GM21447 (cell line): ENCODE data around the gene NR5A2.
"Not testable (repeated sequence)": the region's sequence is repeated elsewhere in the genome, so short reads cannot be mapped to it uniquely, and the experiment has no call there.

ENCODE experiments used
- ATAC-seq: cut with Tn5 transposase; IDR thresholded peaks from one replicate; pipeline ENCODE4 v1.9.1; 2021; ENCODE audit not compliant: unreplicated experiment

The NR5A2 gene

DNA sequence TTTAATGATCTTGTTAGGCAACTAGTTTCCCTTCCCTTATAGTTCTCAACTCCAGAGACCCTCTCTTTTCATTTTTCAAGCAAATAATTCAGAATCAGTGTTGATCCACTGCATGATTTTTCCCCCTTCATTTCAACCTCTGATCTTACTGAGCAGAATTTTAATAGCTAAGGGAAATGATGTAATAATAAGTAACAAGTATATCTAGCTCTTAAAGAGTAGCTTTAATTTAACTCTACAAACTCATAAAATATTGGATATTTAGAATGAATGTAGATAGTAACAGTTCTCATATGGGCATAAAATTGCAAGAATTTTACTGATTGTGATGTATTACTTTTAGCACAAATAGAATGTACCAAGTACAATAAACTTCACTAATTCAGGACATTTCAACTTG, 130.2 kb downstream of the NR5A2 start:
- ATAC-seq, result no peak

- no peak for ATAC-seq
These were observed 134.3 kb downstream of the NR5A2 start for GRCh38 chr1:200161801-200162200.

DNA sequence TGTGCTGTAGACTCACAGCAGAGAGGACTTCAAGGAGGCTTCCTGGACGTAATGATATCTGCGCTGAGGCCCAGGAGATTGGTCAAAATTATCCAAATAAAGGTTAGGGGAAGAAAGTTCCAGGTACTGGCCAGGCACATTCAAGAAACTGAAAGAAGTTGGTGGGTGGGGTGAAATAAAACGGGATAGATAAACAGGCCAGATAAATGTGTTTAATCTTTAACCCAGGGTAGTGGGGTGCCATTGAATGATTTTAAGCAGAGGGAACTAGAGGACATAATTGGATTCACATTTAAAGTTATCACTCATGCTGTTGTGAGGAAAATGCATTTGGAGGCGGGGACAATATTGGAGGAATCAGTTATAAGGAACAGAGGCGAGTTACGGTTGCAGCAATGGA, 134.7 kb downstream of the NR5A2 start:
- no peak for ATAC-seq

GRCh38 chr1:200162877-200163276, 135.4 kb downstream of the NR5A2 start:
- ATAC-seq, result no peak

DNA sequence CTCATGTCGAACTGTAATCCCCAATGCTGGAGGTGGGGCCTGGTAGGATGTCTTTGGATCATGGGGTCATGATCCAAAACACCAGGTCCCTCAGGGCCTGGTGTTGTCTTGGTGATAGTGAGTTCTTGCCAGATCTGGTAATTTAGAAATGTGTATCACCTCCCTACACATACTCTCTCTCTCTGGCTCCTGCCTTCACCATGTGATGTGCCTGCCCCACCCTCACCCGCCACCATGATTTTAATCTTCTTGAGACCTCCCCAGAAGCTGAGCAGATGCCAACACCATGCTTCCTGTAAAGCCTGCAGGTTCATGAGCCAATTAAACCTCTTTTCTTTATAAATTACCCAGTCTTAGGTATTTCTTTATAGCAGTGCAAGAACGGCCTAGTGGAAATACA, 136.4 kb downstream of the NR5A2 start:
- ATAC-seq, result no peak

DNA sequence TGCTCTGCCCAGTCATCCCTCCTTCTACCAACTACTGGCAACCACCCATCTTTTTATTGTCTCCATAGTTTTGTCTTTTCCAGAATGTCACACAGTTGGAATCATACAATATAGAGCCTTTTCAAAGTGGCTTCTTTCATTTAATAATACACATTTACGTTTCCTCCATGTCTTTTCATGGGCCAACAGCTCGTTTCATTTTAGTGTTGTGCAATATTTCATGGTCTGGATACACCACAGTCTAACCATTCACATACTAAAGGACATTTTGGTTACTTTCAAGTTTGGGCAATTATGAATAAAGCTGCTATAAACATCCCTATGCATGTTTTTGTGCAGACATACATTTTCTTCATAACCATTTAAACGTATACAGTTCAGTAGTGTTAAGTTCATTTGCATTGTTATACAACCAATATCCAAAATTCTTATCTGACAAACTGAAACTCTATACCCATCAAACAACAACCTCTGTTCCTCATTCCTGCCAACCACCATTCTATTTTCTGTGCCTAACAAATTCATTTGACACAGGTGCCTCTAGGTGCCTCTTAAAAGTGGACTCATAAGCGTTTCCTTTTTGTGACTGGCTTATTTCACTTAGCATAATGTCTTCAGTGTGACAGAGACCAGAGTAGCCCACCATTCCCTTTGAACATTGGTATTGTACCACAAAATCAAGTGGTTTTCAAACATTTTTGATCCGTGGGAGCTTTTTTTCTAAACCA, 138.1 kb downstream of the NR5A2 start:
- no peak for ATAC-seq

DNA sequence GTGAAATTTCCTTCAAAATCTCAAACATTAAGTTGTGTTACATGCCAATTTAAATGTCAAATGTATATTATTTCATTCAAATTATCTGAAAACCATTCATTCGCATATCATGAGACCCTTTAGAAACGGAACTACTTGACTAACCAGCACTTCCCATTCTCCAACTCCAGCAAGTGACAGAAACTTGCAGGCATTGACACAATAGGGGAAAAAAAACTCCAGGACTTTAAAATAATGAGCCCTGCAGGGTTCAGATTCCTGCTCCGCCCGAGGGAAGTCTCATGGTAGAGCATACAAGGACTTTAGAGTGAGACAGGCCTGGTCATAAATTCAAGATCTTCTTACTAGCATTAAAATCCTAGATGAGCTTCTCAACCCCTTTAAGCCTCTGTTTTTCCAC, 138.9 kb downstream of the NR5A2 start:
- ATAC-seq, result no peak

- ATAC-seq, result no peak
These were observed 141.4 kb downstream of the NR5A2 start for GRCh38 chr1:200168926-200169325.

DNA sequence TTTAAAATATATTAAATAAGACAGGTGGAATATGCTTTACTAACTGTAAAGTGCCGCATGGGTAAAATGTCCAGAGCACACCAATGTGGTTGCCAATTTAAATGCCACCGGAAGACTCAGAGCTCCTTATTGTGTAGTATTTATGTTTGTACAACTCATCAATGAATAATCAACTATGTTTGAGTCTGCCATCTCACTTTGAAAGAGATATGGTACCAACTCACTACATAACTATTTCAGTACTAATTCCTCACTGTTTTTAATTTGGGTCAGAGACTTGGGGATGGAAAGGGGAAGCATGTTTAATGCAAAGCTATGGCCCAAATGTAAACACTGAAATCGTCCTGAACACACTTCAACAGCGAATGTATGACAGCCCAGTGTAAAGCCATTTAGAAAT, 144.8 kb downstream of the NR5A2 start:
- ATAC-seq, result no peak

- ATAC-seq, result no peak
These were observed 145.6 kb downstream of the NR5A2 start for GRCh38 chr1:200173097-200173618.

DNA sequence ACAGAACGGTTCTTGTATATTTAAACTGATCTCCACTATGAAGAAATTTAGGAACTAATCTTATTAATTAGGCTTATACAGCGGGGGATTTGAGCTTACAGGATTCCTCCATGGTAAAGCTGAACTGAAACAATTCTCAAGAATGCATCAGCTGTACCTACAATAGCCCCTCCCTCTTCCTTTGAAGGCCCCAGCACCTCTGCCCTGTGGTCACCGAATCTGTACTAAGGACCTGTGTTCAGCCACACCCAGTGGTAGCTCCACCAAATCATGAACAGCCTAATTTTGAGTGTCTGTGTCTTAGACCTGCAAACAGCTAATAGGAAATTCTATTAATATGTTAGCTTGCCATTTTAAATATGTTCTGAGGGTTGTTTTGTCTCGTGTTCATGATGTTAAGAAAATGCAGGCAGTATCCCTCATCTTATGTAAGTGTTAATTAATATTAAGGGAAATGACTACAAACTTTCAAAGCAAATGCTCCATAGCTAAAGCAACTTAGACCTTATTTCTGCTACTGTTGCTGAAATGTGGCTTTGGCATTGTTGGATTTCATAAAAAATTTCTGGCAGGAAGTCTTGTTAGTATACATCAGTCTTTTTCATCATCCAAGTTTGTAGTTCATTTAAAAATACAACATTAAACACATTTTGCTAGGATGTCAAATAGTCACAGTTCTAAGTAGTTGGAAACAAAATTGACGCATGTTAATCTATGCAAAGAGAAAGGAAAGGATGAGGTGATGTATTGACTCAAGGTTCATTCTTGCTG, 147.2 kb downstream of the NR5A2 start:
- no peak for ATAC-seq

- no peak for ATAC-seq
These were observed 148.7 kb downstream of the NR5A2 start for GRCh38 chr1:200176181-200176580.

DNA sequence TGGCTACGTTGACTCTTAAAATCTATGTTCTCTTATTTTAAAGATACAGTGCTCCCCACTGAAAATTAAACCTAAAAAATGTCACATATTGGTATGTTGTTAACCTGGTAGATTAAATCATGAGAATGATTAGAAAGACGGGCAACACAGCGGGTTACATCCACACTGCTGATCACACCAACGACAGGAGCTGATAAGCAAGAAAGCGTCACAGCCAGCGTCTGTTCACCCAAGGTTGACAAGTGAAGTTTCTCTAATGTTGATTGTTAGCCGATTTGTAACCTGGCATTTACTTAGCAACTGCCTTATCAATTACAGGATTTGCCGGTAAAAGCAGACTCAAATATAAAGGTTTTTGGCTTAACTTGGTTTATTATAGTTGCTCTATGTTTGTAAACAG, 149.3 kb downstream of the NR5A2 start:
- no peak for ATAC-seq

DNA sequence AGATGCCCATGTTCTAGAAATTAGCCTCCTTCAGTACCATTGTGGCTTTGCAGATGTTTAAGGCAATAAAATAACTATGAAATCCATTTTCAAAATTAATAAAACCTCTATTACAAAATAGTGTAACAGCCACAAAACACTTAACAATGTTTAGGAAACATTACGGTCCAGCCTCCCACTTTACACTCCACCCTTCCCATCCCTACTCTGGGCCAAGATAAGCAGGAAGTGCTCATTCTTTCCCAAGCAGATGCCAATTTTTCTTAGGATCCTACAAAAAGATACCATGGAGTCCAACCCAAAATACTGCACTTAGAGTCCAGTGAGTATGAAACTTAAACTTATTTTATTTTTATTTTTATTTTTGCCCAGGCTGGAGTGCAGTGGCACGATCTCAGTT, 150.8 kb downstream of the NR5A2 start:
- ATAC-seq, result no peak

GRCh38 chr1:200179126-200179780, 151.7 kb downstream of the NR5A2 start:
- no peak for ATAC-seq

GRCh38 chr1:200179781-200180160, 152.3 kb downstream of the NR5A2 start:
- ATAC-seq, result no peak

GRCh38 chr1:200180821-200181220, 153.3 kb downstream of the NR5A2 start:
- ATAC-seq, result no peak

GRCh38 chr1:200181861-200182260, 154.4 kb downstream of the NR5A2 start:
- no peak for ATAC-seq

DNA sequence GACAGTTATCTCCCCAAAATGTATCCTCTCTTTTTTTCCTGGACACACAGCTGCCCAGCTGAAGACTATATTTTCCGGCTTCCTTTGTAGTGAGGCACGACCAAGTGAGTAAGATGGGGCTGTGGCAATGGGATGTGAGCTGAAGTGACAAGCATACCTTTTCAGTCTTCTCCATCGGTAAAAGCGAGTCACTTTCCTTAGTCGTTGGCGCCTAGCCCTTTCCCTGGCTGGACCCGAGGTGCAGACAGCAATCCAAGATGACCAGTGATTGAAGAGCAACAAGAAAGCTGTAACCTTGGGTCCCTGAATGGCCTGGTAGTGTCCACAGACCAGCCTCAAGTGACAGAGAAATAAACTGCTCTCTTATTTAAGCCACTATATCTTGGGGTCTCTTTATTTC, 155.2 kb downstream of the NR5A2 start:
- ATAC-seq, result no peak

DNA sequence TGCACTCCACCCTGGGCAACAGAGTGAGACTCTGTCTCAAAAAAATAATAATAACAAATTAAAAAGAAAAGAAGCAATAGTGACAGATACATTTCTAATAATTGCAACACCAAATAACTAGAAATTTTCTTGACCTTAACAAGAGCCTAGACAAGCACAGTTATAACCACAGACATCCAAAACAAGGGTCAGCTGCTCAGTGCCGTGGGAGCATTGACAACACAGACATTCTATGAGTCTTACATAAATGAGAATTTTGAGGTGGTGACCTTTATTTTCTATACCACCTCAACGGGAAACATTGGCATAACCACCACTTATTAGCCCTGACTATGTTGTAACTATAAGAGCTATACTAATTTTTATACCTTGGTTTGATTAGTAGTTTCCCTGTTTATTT, 156.1 kb downstream of the NR5A2 start:
- ATAC-seq, result no peak

GRCh38 chr1:200184196-200184595, 156.7 kb downstream of the NR5A2 start:
- ATAC-seq, result no peak

DNA sequence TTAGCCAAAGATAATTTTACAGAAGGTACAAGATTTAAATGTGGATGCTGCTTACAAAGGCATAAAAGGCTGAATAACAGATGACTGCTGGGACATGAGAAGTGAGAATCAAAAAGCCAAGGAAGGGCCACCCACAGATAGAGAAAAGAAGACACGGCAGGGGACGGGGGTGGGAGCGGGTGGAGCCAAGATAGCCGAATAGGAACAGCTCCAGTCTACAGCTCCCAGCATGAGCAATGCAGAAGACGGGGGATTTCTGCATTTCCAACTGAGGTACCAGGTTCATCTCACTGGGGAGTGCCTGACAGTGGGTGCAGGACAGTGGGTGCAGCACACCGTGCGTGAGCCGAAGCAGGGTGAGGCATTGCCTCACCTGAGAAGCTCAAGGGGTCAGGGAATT, 157.7 kb downstream of the NR5A2 start:
- not testable (repeated sequence) for ATAC-seq
